Measurements from ENCODE around the gene MCRS1.
A peak's percentile ranks its signal among the peaks of the same experiment; 100 is the strongest.

MCRS1 gene

DNA sequence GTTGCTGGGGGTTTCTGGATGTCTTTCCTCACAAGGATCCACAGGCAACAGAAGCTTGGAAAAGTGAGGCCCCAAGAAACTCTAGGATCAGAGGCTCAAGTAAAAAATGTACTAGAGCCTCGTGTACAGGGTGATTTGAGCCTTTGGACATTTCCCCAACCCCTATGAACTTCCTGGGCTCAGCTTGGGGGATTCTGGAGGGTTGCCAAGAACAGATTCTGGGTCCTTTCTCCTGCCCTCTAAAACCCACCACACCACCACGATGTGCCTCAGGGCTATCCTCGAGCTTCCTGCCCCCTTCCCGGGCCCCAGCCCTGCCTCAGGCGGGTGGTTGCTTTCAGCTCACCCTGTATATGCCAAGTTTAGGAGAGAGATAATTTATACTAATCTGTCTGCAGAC lies 36.9 kb upstream of the MCRS1 start:
- no peak overlapping the region for H3K9ac ChIP-seq
- H3K27me3 ChIP-seq, result no peaks in the 10 kb centered on the region
- peaks cover 0 to 18% (median 6%) of the 10 kb centered on the region in 11 experiments; a peak in 12 of 22 replicates for H3K36me3 ChIP-seq
- peak overlapping the region; percentile 14 to 45 (median 36); a peak in 16 of 22 replicates for H3K4me2 ChIP-seq
- H3K4me3 ChIP-seq, result no peak overlapping the region
- peaks cover 0 to 10% (median 0%) of the 10 kb centered on the region in 11 experiments; a peak in 3 of 22 replicates for H4K20me1 ChIP-seq
- peaks cover 3 to 12% (median 8%) of the 10 kb centered on the region in 11 experiments; a peak in 17 of 22 replicates for H3K9me3 ChIP-seq (replicated peaks in 1 of 11)
- H3K27ac ChIP-seq, result no peak overlapping the region
- no peak for TF ChIP-seq Cebpa-rat (IDR thresholded peaks at IDR 0.05)
- H3K4me1 ChIP-seq, result peaks cover 8 to 29% (median 19%) of the 10 kb centered on the region in 10 experiments; a peak in 19 of 20 replicates

GRCh38 chr12:49603721-49604120 lies 35.8 kb upstream of the MCRS1 start:
- H3K27me3 ChIP-seq, result no peaks in the 10 kb centered on the region
- no peak overlapping the region for H3K4me2 ChIP-seq
- no peak overlapping the region for H3K4me3 ChIP-seq
- H3K36me3 ChIP-seq, result peaks cover 0 to 22% (median 8%) of the 10 kb centered on the region in 11 experiments; a peak in 12 of 22 replicates
- no peak overlapping the region for H3K9ac ChIP-seq
- peaks cover 8 to 29% (median 19%) of the 10 kb centered on the region in 10 experiments; a peak in 19 of 20 replicates for H3K4me1 ChIP-seq
- no peak overlapping the region for H3K27ac ChIP-seq
- H3K9me3 ChIP-seq (replicated peaks in 1 of 11), result peaks cover 0 to under 1% (median 0%) of the 10 kb centered on the region in 11 experiments; a peak in 1 of 22 replicates
- no peak for TF ChIP-seq Cebpa-rat (IDR thresholded peaks at IDR 0.05)
- H4K20me1 ChIP-seq, result peaks cover 0 to 10% (median 0%) of the 10 kb centered on the region in 11 experiments; a peak in 3 of 22 replicates

GRCh38 chr12:49599961-49600360 lies 32.0 kb upstream of the MCRS1 start:
- Histone ChIP-seq H3K4me2 (no peak overlapping the region), H3K27ac (no peak overlapping the region), H3K36me3 (peaks cover 0 to 22% (median 8%) of the 10 kb centered on the region in 11 experiments; a peak in 14 of 22 replicates), H3K4me3 (no peak overlapping the region), H3K9me3 (replicated peaks in 1 of 11) (no peaks in the 10 kb centered on the region), H3K27me3 (no peaks in the 10 kb centered on the region), H3K9ac (no peak overlapping the region), H3K4me1 (peaks cover 2 to 11% (median 5%) of the 10 kb centered on the region in 10 experiments; a peak in 17 of 20 replicates), H4K20me1 (peaks cover 0 to 10% (median 0%) of the 10 kb centered on the region in 11 experiments; a peak in 3 of 22 replicates)
- no peak for TF ChIP-seq Cebpa-rat (IDR thresholded peaks at IDR 0.05)

DNA sequence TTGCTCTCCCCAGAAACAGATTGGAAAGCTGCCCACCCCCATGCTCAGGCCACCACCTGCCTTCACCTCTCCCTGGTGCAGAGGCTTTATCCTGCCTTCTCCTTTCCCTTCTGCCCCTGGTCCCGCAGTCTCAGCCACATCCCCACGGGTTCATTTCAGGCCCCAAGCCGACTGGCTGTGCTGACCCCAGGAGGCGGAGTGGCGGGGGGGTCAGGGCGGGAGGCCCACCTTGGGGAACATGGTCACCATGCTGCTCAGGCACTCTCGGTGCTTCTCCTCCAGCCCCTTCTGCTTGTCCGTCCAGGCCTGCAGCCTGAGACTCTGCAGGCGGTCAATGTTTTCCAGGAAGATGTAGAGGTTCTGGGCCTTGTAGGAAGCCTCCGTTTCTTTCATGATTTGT lies 30.6 kb upstream of the MCRS1 start:
- 0 out of 22 replicates have a peak overlapping the region, but pooled peaks of 1 of the 11 experiments have one; percentile 5 for H3K4me2 ChIP-seq
- 0 out of 22 replicates have a peak, but pooled peaks cover 0 to under 1% (median 0%) of the 10 kb centered on the region in 11 experiments for H3K9me3 ChIP-seq (replicated peaks in 1 of 11)
- no peak overlapping the region for H3K9ac ChIP-seq
- no peak overlapping the region for H3K4me3 ChIP-seq
- H3K27ac ChIP-seq, result no peak overlapping the region
- H4K20me1 ChIP-seq, result peaks cover 0 to 6% (median 0%) of the 10 kb centered on the region in 11 experiments; a peak in 2 of 22 replicates
- H3K36me3 ChIP-seq, result peaks cover 0 to 24% (median 8%) of the 10 kb centered on the region in 11 experiments; a peak in 14 of 22 replicates
- no peaks in the 10 kb centered on the region for H3K27me3 ChIP-seq
- TF ChIP-seq Cebpa-rat (IDR thresholded peaks at IDR 0.05), result no peak
- peaks cover 0 to 6% (median 0%) of the 10 kb centered on the region in 10 experiments; a peak in 3 of 20 replicates for H3K4me1 ChIP-seq

GRCh38 chr12:49588721-49589516 lies 21.0 kb upstream of the MCRS1 start:
- Histone ChIP-seq H3K4me3 (no peak overlapping the region), H3K36me3 (peaks cover 8 to 66% (median 43%) of the 10 kb centered on the region in 11 experiments; a peak in 21 of 22 replicates), H3K27ac (peak overlapping the region in 8 of 11 experiments; percentile 29 to 59 (median 42); a peak in 13 of 22 replicates), H3K27me3 (no peaks in the 10 kb centered on the region), H3K4me1 (peaks cover 27 to 40% (median 33%) of the 10 kb centered on the region in 10 experiments), H3K9me3 (replicated peaks in 1 of 11) (peaks cover 10 to 32% (median 26%) of the 10 kb centered on the region in 11 experiments), H3K4me2 (peak overlapping the region in 8 of 11 experiments; percentile 11 to 78 (median 56); a peak in 15 of 22 replicates), H4K20me1 (peaks cover 0 to 7% (median 0%) of the 10 kb centered on the region in 11 experiments; a peak in 2 of 22 replicates), H3K9ac (peak overlapping the region in 3 of 11 experiments; percentile 11 to 38 (median 26); a peak in 4 of 22 replicates)
- TF ChIP-seq Cebpa-rat (IDR thresholded peaks at IDR 0.05), result no peak

DNA sequence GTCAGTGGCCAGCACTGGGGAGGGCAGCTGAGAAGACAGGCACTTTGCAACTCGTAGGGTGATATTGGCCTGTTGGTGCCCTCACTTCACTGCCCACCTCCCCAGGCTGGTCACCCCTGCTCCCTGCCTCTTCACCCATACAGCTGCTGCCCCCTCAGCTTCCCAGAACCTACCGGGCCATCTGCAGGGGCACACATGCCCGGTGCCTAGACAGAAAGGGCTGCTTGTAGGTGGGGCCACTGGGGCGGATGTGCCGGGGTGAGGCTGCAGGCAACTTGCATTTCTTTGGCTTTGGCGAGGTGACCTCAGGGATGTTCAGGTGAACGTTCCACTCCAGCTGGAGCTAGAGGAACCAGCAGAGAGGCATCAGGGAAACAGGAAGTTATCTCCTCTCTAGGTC lies 20.3 kb upstream of the MCRS1 start:
- Histone ChIP-seq H3K9ac (peak overlapping the region in 2 of 11 experiments; percentile 26 to 38; a peak in 3 of 22 replicates), H3K27me3 (no peaks in the 10 kb centered on the region)
- no peak for TF ChIP-seq Cebpa-rat (IDR thresholded peaks at IDR 0.05)

DNA sequence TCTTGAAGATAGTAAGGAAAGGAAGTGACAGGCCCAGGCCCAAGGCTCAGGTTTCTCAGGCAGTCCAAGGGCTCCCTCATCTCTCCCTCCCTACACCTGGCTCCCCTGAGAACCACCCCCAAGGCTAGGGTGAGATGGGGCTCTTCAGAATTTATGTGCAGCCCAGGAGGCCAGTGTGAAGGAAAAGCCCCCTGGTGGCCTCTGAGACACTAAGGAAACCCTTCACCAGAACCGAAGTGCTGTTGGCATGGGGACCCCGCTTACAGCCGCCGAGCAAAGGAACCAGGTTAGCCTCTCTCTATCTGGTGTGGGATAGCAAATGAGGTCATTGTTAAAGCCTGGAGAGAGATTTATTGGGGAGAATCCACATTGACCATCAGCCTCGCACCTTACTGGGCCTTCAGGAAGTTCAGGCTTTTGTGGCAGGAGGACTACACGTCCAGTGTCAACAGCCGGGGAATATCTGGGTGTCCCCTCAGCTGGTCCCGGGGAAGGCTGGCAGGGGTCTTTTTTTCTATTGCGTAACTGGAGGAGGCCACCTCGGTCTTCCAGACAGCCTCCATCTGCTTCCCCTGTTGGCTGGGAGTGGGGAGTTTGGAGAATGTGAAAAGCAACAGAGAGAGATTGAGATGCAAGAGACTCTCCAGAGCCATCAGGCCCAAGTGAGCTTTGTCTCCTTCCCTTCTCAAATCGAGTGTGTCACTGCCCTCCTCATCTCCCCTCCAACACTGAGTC lies 19.4 kb upstream of the MCRS1 start:
- H3K36me3 ChIP-seq, result peaks cover 8 to 59% (median 38%) of the 10 kb centered on the region in 11 experiments; a peak in 21 of 22 replicates
- H3K4me2 ChIP-seq, result no peak overlapping the region
- peaks cover 35 to 43% (median 40%) of the 10 kb centered on the region in 10 experiments for H3K4me1 ChIP-seq
- H4K20me1 ChIP-seq, result peaks cover 0 to 8% (median 0%) of the 10 kb centered on the region in 11 experiments; a peak in 4 of 22 replicates
- peak in 3 of 11 experiments; percentile 18 to 61 (median 20); a peak in 2 of 22 replicates for TF ChIP-seq Cebpa-rat (IDR thresholded peaks at IDR 0.05)
- H3K9ac ChIP-seq, result no peak overlapping the region
- H3K9me3 ChIP-seq (replicated peaks in 1 of 11), result peaks cover 7 to 21% (median 19%) of the 10 kb centered on the region in 11 experiments
- H3K27me3 ChIP-seq, result no peaks in the 10 kb centered on the region
- H3K4me3 ChIP-seq, result no peak overlapping the region
- H3K27ac ChIP-seq, result no peak overlapping the region

More for the DNA sequence above, 20.3 kb upstream of the MCRS1 start:
- peaks cover 8 to 66% (median 44%) of the 10 kb centered on the region in 11 experiments; a peak in 21 of 22 replicates for H3K36me3 ChIP-seq
- H3K27ac ChIP-seq, result peak overlapping the region in 8 of 11 experiments; percentile 29 to 59 (median 42); a peak in 12 of 22 replicates
- H4K20me1 ChIP-seq, result peaks cover 0 to 7% (median 0%) of the 10 kb centered on the region in 11 experiments; a peak in 2 of 22 replicates
- H3K4me3 ChIP-seq, result no peak overlapping the region
- H3K4me1 ChIP-seq, result peaks cover 33 to 42% (median 39%) of the 10 kb centered on the region in 10 experiments
- peaks cover 10 to 30% (median 26%) of the 10 kb centered on the region in 11 experiments for H3K9me3 ChIP-seq (replicated peaks in 1 of 11)
- H3K4me2 ChIP-seq, result peak overlapping the region in 8 of 11 experiments; percentile 11 to 78 (median 56); a peak in 14 of 22 replicates
